Renal cortex interstitium (tissue), 15 donors: ENCODE measurements around the gene BCAR1. TPM values are rescaled to one million over a fixed set of nuclear protein-coding genes. Genes with fewer than 3 reads are reported as not detected.
A peak's percentile ranks its signal among the peaks of the same experiment; 100 is the strongest.

Experiments used
- DNase-seq, 11 donors: peaks; one replicate each; pipeline ENCODE4 v3.0.0-alpha.2; 2013; ENCODE audit warnings: low read depth in 9 of 11, low spot score in 4 of 11; ENCODE audit errors: extremely low read depth in 1 of 11
- long read RNA-seq, 16 experiments: transcript quantifications; one replicate each; lab custom pipeline, GENCODE V29; 2026
- polyA plus RNA-seq, 3 donors: library from polyadenylated mRNA; unstranded; fragments of 120-200 nt; gene quantifications; one replicate each; pipeline ENCODE4 v1.2.1, GENCODE V29; 2013; ENCODE audit not compliant: insufficient read length in 3 of 3

The BCAR1 gene, protein sequence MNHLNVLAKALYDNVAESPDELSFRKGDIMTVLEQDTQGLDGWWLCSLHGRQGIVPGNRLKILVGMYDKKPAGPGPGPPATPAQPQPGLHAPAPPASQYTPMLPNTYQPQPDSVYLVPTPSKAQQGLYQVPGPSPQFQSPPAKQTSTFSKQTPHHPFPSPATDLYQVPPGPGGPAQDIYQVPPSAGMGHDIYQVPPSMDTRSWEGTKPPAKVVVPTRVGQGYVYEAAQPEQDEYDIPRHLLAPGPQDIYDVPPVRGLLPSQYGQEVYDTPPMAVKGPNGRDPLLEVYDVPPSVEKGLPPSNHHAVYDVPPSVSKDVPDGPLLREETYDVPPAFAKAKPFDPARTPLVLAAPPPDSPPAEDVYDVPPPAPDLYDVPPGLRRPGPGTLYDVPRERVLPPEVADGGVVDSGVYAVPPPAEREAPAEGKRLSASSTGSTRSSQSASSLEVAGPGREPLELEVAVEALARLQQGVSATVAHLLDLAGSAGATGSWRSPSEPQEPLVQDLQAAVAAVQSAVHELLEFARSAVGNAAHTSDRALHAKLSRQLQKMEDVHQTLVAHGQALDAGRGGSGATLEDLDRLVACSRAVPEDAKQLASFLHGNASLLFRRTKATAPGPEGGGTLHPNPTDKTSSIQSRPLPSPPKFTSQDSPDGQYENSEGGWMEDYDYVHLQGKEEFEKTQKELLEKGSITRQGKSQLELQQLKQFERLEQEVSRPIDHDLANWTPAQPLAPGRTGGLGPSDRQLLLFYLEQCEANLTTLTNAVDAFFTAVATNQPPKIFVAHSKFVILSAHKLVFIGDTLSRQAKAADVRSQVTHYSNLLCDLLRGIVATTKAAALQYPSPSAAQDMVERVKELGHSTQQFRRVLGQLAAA
- 10 to 100 TPM; 40.5 to 66.3 (median 63.9) TPM for polyA plus RNA-seq
- long read RNA-seq, donor 1, transcript BCAR1-212 (3 exons, 2,692 nt) = major isoform, 11 of 44 reads
- long read RNA-seq, donor 1, partial matches to known transcripts = 24 of 44 reads
- long read RNA-seq, donor 1, other reads (novel, unspliced or antisense) = 0 of 44 reads
- long read RNA-seq, donor 2, transcript BCAR1-212 (3 exons, 2,692 nt) = major isoform, 18 of 61 reads
- long read RNA-seq, donor 2, partial matches to known transcripts = 38 of 61 reads
- long read RNA-seq, donor 2, other reads (novel, unspliced or antisense) = 0 of 61 reads
- long read RNA-seq, donor 3, transcript BCAR1-212 (3 exons, 2,692 nt) = major isoform, 5 of 45 reads
- long read RNA-seq, donor 3, partial matches to known transcripts = 34 of 45 reads
- long read RNA-seq, donor 3, other reads (novel, unspliced or antisense) = 0 of 45 reads
- long read RNA-seq, donor 4, partial matches to known transcripts = 0 of 11 reads
- long read RNA-seq, donor 4, other reads (novel, unspliced or antisense) = 0 of 11 reads
- long read RNA-seq, donor 5 = 0 reads
- long read RNA-seq, donor 6, transcript BCAR1-212 (3 exons, 2,692 nt) = major isoform, 5 of 40 reads
- long read RNA-seq, donor 6, partial matches to known transcripts = 29 of 40 reads
- long read RNA-seq, donor 6, other reads (novel, unspliced or antisense) = 0 of 40 reads
- long read RNA-seq, donor 7, transcript BCAR1-212 (3 exons, 2,692 nt) = major isoform, 5 of 33 reads
- long read RNA-seq, donor 7, partial matches to known transcripts = 21 of 33 reads
- long read RNA-seq, donor 7, other reads (novel, unspliced or antisense) = 0 of 33 reads
- long read RNA-seq, donor 8 = 0 reads
- long read RNA-seq, donor 9, transcript BCAR1-207 (7 exons, 3,192 nt) = minor isoform, 5 of 32 reads
- long read RNA-seq, donor 9, transcript BCAR1-212 (3 exons, 2,692 nt) = major isoform, 7 of 32 reads
- long read RNA-seq, donor 9, partial matches to known transcripts = 14 of 32 reads
- long read RNA-seq, donor 9, other reads (novel, unspliced or antisense) = 0 of 32 reads
- long read RNA-seq, donor 10, transcript BCAR1-212 (3 exons, 2,692 nt) = major isoform, 6 of 31 reads
- long read RNA-seq, donor 10, partial matches to known transcripts = 15 of 31 reads
- long read RNA-seq, donor 10, other reads (novel, unspliced or antisense) = 0 of 31 reads
- long read RNA-seq, donor 11, transcript BCAR1-212 (3 exons, 2,692 nt) = major isoform, 6 of 28 reads
- long read RNA-seq, donor 11, partial matches to known transcripts = 15 of 28 reads
- long read RNA-seq, donor 11, other reads (novel, unspliced or antisense) = 0 of 28 reads
- long read RNA-seq, donor 12, transcript BCAR1-212 (3 exons, 2,692 nt) = major isoform, 7 of 9 reads
- long read RNA-seq, donor 12, partial matches to known transcripts = 0 of 9 reads
- long read RNA-seq, donor 12, other reads (novel, unspliced or antisense) = 0 of 9 reads
- long read RNA-seq, donor 13 = 0 reads
- long read RNA-seq, donor 14, partial matches to known transcripts = 0 of 9 reads
- long read RNA-seq, donor 14, other reads (novel, unspliced or antisense) = 0 of 9 reads
- long read RNA-seq, donor 15, transcript BCAR1-212 (3 exons, 2,692 nt) = major isoform, 6 of 11 reads
- long read RNA-seq, donor 15, partial matches to known transcripts = 5 of 11 reads
- long read RNA-seq, donor 15, other reads (novel, unspliced or antisense) = 0 of 11 reads
- long read RNA-seq, donor 16, transcript BCAR1-209 (1 exons, 1,340 nt) = minor isoform, 5 of 94 reads
- long read RNA-seq, donor 16, transcript BCAR1-207 (7 exons, 3,192 nt) = minor isoform, 11 of 94 reads
- long read RNA-seq, donor 16, transcript BCAR1-212 (3 exons, 2,692 nt) = major isoform, 18 of 94 reads
- long read RNA-seq, donor 16, transcript BCAR1-201 (7 exons, 3,221 nt) = minor isoform, 9 of 94 reads
- long read RNA-seq, donor 16, partial matches to known transcripts = 50 of 94 reads
- long read RNA-seq, donor 16, other reads (novel, unspliced or antisense) = 0 of 94 reads

GRCh38 chr16:75251280-75252048 is at the start of gene BCAR1:
TSS of gene BCAR1 (minus strand) at chr16:75251624. CDS start at chr16:75251482, 142 bp downstream.
- peak in 8 of 11 donors; percentile 72 to 86 (median 85) for DNase-seq

- no peak for DNase-seq
Measured at GRCh38 chr16:75298267-75298666, 46.8 kb upstream of the BCAR1 start.

DNA sequence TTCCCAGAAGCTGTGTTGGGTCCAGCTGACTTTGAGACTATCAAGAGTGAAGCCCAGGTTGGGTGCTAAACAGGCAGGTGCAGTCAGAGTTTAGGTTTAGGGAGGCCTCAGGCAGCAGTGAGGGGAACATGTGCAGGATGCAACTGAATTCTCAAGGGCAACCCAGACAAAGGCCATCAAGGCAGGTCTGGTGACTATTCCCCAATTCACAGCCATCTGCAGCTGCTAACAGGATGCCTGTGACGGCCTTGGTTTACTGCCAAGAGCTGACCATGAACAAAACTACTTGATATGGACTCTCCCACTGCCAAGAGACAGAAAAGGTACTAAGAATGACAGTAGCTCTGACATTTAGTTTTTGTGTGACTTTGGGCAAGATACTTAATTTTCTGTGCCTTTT is 45.2 kb upstream of the BCAR1 start:
- DNase-seq = no peak

DNA sequence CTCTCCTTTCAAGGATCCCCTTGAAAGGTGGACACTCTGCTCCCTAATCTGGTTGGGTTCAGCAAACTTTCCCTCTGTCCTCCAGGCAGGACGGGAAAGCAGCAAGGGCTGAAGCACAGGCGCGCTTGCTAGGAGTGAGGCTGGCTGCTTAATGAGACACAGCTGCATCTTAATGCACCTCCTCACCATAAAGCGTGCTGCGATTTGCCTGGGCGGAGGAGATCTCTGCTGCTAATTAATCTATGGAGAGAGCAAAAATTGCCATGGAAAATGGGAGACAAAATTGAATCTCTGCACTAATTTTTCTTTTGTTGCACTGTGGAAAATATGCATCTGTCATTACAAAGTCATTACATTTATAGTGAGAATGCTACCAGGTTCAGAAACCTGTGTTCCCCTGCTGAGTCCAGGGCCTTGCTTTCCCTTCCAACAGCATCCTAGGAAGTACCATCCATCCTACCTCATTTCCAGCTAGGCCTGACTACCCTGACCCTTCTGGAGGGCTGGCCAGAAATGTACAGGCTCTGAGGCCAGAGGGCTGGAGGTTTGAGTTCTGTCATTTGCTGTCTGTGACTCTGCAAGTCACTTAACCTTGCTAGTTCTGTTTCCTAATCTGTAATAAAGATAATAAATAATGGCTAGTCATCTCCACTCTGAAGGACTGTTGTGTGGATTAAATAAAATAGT is 43.5 kb upstream of the BCAR1 start:
- no peak for DNase-seq

DNA sequence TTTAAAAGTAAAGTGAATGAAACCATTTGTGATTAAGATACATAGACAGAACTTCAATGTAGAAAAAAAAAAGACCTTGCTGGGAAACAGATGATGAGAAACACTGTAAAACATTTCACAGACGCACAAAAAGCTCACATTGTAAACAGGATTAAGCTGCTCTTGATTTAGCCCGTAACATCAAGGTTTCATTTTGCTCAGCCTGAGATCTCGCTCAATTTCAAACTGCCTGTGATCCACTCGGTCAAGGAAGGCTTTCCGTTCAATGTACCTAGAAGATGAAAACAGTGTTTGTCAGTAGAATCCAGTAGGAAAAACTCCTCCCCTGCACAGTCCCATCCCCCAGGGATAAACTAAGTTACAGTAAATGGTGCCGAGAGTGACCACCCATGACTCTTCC is 42.3 kb upstream of the BCAR1 start:
- DNase-seq = no peak

GRCh38 chr16:75293173-75293572 is 41.7 kb upstream of the BCAR1 start:
- DNase-seq = no peak

DNA sequence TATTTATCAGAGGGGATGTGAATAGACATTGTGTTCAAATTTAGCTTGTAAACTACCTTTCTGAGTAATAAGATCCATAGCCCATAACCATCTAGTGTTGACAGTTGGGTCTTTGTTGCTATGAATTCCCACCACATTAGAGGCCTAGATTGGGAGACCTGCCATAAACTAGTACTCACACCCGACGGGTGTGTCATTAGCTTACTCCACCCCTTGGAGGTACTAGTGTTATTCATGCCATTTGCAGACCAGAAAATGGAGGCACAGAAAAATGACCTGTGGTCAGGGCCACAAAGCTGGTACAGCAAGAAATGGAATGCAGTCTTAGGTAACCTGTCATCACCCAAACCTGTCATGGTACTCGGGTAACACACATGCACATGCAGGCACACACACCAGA is 41.3 kb upstream of the BCAR1 start:
- no peak for DNase-seq

GRCh38 chr16:75289189-75289588 is 37.8 kb upstream of the BCAR1 start:
- peak in 1 of 11 donors; percentile 18 for DNase-seq

DNA sequence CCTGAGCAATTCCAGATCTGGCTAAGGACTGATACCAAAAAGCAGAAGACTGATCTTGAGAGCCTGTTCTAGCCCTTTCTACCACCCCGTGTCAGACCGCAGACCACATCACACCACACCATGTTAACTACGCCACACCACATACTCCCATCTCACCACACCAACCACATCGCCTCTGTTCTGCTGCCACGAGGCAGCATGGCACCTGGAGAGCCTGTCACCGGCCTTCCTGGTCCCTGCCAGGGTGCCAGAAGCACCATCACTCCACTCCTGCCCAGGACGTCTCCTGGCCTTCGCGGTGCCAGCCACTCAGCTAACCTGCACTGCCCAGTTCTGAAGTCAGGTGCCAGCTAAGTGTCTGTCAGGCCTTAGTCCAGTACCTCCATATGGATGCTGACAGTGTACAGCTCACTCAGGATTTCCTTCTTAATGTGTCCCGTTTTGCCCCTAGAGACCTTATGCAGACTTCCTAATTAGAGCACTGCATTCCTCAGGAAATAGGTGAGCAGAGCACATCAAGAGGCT is 37.2 kb upstream of the BCAR1 start:
- DNase-seq = no peak

DNA sequence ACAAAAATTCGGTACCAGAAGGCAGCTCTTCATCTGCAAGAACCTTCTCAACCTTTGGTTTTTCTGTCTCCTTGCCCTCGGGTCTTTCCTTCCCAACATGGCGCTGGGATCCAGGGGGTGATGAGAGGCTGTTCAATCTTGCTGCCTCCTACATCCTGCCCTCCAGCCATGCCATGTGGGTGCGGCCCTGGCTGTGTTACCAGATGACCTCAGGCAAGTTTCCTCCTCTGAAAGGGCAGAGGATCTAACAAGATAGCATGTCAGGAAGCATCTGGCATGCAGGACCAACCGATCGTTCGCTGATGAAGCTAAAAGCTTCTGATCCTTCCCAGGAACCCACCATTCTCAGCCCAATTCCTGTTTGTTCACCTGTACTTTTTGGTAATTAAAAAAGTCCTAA is 36.8 kb upstream of the BCAR1 start:
- DNase-seq = no peak

- no peak for DNase-seq
Measured at GRCh38 chr16:75287708-75288107, 36.3 kb upstream of the BCAR1 start.

DNA sequence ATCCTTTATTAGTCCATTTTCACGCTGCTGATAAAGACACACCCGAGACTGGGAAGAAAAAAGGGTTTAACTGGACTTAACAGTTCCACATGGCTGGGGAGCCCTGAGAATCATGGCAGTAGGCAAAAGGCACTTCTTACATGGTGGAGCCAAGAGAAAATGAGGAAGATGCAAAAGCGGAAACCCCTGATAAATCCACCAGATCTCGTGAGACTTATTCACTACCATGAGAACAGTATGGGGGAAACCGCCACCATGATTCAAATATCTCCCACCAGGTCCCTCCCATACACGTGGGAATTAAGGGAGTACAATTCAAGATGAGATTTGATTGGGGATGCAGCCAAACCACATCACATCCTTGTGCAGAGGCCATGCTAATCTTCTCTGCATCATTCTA is 35.0 kb upstream of the BCAR1 start:
- no peak for DNase-seq

GRCh38 chr16:75282466-75283281 is 31.2 kb upstream of the BCAR1 start:
- DNase-seq = no peak

GRCh38 chr16:75281826-75282225 is 30.4 kb upstream of the BCAR1 start:
- no peak for DNase-seq
